ENCODE data around the gene PDE2A.

DNA sequence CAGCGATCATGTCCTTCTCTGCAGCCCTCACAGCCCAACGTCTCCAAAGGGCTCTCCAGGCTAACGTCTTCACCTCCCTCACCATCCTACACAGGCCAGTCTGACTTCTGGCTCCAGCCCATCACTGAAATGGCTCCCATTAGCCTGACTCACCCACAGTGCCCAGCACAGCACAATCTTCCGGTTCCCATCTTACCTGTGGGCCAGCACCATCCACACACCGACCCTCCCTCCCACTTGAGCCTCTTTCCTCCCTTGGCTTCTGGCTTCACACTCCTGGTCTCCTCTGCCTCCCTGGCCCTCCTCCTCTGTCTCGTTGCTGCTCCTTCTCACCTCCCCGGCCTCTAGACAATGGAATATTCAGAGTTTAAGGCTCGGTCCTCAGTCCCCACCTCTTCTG is 51.2 kb downstream of the PDE2A start:
- TF ChIP-seq, protein P1, sequence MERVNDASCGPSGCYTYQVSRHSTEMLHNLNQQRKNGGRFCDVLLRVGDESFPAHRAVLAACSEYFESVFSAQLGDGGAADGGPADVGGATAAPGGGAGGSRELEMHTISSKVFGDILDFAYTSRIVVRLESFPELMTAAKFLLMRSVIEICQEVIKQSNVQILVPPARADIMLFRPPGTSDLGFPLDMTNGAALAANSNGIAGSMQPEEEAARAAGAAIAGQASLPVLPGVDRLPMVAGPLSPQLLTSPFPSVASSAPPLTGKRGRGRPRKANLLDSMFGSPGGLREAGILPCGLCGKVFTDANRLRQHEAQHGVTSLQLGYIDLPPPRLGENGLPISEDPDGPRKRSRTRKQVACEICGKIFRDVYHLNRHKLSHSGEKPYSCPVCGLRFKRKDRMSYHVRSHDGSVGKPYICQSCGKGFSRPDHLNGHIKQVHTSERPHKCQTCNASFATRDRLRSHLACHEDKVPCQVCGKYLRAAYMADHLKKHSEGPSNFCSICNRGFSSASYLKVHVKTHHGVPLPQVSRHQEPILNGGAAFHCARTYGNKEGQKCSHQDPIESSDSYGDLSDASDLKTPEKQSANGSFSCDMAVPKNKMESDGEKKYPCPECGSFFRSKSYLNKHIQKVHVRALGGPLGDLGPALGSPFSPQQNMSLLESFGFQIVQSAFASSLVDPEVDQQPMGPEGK (CRISPR knock-in tag; IDR thresholded peaks at IDR 0.05; ENCODE audit: borderline replicate concordance): no peak
- TF ChIP-seq ZFP30 (CRISPR knock-in tag; IDR thresholded peaks at IDR 0.05) (no peak), ZFP3 (CRISPR knock-in tag; IDR thresholded peaks at IDR 0.05) (no peak), SNAI2 (CRISPR knock-in tag; IDR thresholded peaks at IDR 0.05) (no peak), PPARA (CRISPR knock-in tag; IDR thresholded peaks at IDR 0.05; ENCODE audit: borderline replicate concordance) (no peak)

Measured in SK-N-SH treated with all-trans-retinoic acid at 6 μM for 48 hours (cell line).